ENCODE measurements around the gene ANGEL2.
"Not testable (repeated sequence)": the region's sequence is repeated elsewhere in the genome, so short reads cannot be mapped to it uniquely, and the experiment has no call there.

ANGEL2 gene

GRCh38 chr1:213017447-213018273 lies 2.0 kb upstream of the ANGEL2 start:
- no peak for DNase-seq (ENCODE audit: low read depth)

GRCh38 chr1:213014642-213015041 lies 1.0 kb downstream of the ANGEL2 start:
- no peak for DNase-seq (ENCODE audit: low read depth)

- no peak for DNase-seq (ENCODE audit: low read depth)
These were observed 7.1 kb downstream of the ANGEL2 start for GRCh38 chr1:213008564-213008963.

- no peak for DNase-seq (ENCODE audit: low read depth)
These were observed 12.4 kb downstream of the ANGEL2 start for GRCh38 chr1:213003256-213003655.

- DNase-seq (ENCODE audit: low read depth) = no peak
These were observed 20.7 kb downstream of the ANGEL2 start for GRCh38 chr1:212994926-212995325.

GRCh38 chr1:212993960-212994359 lies 21.7 kb downstream of the ANGEL2 start:
- DNase-seq (ENCODE audit: low read depth) = not testable (repeated sequence)

GRCh38 chr1:212990276-212990675 lies 25.4 kb downstream of the ANGEL2 start:
- no peak for DNase-seq (ENCODE audit: low read depth)

GRCh38 chr1:212987702-212988322 lies 27.9 kb downstream of the ANGEL2 start:
- no peak for DNase-seq (ENCODE audit: low read depth)

- DNase-seq (ENCODE audit: low read depth) = no peak
These were observed 29.1 kb downstream of the ANGEL2 start for GRCh38 chr1:212986551-212986950.

GRCh38 chr1:212984522-212985291 lies 31.0 kb downstream of the ANGEL2 start:
- DNase-seq (ENCODE audit: low read depth) = no peak

- no peak for DNase-seq (ENCODE audit: low read depth)
These were observed 32.2 kb downstream of the ANGEL2 start for GRCh38 chr1:212983482-212983881.

GRCh38 chr1:212982430-212983152 lies 33.1 kb downstream of the ANGEL2 start:
- DNase-seq (ENCODE audit: low read depth) = no peak

GRCh38 chr1:212981571-212982328 lies 33.9 kb downstream of the ANGEL2 start:
- DNase-seq (ENCODE audit: low read depth) = no peak

GRCh38 chr1:212981025-212981495 lies 34.6 kb downstream of the ANGEL2 start:
- DNase-seq (ENCODE audit: low read depth) = no peak

GRCh38 chr1:212980123-212980785 lies 35.4 kb downstream of the ANGEL2 start:
- DNase-seq (ENCODE audit: low read depth) = no peak

- no peak for DNase-seq (ENCODE audit: low read depth)
These were observed 36.1 kb downstream of the ANGEL2 start for GRCh38 chr1:212979340-212980122.

GRCh38 chr1:212977781-212978645 lies 37.7 kb downstream of the ANGEL2 start:
- DNase-seq (ENCODE audit: low read depth) = no peak

GRCh38 chr1:212976586-212976985 lies 39.1 kb downstream of the ANGEL2 start:
- DNase-seq (ENCODE audit: low read depth) = no peak

All from T follicular helper cell (primary cell).